Gastrocnemius medialis (tissue), 4 donors: ENCODE measurements around the gene TMEM61.

ENCODE experiments used
- POLR2A ChIP-seq, 2 donors: fragments of 450-650 bp; IDR thresholded peaks; one replicate each; pipeline ENCODE4 v1.6.1; 2017; ENCODE audit warnings: antibody characterized with exemption in 2 of 2, mild to moderate bottlenecking in 2 of 2, moderate library complexity in 2 of 2
- TF ChIP-seq, protein P1 (sequence below), 5 experiments: fragments of 450-650 bp in 3 of 5; fragments of 200-600 bp in 2 of 5; sonication (generic) in 2 of 5; IDR thresholded peaks in 4 of 5; conservative IDR thresholded peaks in 1 of 5; 1 replicate in 4 of 5; 2 replicates in 1 of 5; pipeline ENCODE4 v1.5.1; 2016 to 2019; ENCODE audit warnings: antibody characterized with exemption in 5 of 5, mild to moderate bottlenecking in 3 of 5, moderate library complexity in 3 of 5

DNA sequence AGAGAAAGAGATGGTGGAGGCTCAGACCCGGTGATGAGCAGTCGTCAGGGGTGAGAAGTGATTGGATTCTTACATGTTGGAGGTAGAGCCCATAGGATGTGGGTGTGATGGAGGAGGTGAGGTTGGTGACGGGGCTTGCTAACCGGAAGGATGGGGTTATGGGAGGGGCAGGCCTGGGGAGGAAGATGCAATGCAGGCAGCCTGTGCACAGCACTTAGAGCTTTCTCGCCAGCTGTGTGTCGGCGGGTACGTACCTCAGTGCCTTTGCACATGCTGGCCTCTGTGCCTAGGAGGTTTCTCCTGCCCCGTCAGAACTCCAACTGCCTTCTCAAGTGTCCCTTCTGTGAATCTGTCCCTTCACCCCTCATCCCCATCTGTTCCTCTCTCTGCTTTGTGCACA lies 15.4 kb downstream of the TMEM61 start:
- TF ChIP-seq, protein P1, sequence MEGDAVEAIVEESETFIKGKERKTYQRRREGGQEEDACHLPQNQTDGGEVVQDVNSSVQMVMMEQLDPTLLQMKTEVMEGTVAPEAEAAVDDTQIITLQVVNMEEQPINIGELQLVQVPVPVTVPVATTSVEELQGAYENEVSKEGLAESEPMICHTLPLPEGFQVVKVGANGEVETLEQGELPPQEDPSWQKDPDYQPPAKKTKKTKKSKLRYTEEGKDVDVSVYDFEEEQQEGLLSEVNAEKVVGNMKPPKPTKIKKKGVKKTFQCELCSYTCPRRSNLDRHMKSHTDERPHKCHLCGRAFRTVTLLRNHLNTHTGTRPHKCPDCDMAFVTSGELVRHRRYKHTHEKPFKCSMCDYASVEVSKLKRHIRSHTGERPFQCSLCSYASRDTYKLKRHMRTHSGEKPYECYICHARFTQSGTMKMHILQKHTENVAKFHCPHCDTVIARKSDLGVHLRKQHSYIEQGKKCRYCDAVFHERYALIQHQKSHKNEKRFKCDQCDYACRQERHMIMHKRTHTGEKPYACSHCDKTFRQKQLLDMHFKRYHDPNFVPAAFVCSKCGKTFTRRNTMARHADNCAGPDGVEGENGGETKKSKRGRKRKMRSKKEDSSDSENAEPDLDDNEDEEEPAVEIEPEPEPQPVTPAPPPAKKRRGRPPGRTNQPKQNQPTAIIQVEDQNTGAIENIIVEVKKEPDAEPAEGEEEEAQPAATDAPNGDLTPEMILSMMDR (IDR thresholded peaks at IDR 0.05 in 4 of 5, conservative IDR thresholded peaks at IDR 0.05 in 1 of 5): no peak
- TF ChIP-seq POLR2A (IDR thresholded peaks at IDR 0.05): no peak
